HG03175 (cell line): Measurements from ENCODE around the gene TNS3.

ENCODE experiments used
- ATAC-seq: cut with Tn5 transposase; IDR thresholded peaks from one replicate; pipeline ENCODE4 v1.9.1; 2021; ENCODE audit warnings: mild to moderate bottlenecking, moderate library complexity; ENCODE audit not compliant: unreplicated experiment

The TNS3 gene

DNA sequence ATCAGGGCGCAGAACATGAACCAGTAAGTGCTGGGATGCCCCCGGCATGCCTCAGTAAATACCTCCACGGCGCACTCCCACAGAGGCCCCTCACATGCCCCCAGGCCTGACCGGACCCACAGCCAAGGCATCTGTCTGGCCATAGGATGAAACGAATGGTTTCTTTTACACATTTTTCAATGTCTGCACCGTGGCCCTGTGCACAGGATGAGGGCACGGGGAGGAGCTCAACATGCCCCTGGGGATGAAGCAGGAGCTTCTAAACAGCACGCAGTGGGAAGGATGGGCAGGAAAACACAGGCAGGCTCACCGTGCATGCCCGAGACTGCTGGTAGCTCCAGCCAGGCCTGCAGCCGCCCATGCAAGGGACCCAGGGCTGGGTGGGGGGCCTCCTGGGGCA, 283.3 kb downstream of the TNS3 start:
- no peak for ATAC-seq

DNA sequence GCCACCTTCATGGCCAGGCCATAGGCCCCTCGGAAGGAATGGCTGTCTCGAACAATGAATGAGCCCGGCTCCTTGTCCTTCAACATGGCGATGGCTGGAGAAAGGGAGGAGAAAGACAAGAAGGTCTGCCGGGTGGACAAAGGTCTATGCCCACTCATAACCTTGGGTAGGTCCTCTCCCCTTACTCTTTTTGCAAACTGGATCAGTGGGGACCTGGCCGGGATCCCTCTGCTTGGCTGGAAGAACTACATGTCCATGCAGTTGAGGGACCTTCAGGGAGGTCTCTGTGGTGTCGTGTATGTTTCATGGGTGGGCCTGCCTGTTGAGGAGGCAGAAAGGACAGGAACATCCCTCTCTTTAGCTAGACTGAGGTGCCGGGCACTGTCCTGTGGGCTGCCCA, 284.8 kb downstream of the TNS3 start:
- no peak for ATAC-seq

DNA sequence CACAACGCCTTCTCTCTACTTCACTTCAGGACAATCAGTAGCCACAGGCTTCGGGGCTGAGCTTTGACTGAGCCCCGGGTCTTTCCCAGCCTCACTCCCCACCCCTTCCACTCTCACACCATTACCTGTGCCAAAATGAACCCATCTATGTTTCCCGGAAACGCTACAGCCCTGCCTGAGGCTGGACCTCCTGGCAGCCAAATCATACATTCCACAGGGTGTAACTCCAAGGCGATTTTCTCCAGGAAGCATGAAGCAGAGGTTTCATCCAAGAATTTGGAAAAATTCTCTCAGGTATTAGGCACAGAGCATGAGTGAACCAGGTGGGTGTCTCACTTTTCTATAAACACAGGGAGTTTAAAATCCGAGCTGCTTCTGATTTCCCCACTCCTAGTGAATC, 286.3 kb downstream of the TNS3 start:
- no peak for ATAC-seq

DNA sequence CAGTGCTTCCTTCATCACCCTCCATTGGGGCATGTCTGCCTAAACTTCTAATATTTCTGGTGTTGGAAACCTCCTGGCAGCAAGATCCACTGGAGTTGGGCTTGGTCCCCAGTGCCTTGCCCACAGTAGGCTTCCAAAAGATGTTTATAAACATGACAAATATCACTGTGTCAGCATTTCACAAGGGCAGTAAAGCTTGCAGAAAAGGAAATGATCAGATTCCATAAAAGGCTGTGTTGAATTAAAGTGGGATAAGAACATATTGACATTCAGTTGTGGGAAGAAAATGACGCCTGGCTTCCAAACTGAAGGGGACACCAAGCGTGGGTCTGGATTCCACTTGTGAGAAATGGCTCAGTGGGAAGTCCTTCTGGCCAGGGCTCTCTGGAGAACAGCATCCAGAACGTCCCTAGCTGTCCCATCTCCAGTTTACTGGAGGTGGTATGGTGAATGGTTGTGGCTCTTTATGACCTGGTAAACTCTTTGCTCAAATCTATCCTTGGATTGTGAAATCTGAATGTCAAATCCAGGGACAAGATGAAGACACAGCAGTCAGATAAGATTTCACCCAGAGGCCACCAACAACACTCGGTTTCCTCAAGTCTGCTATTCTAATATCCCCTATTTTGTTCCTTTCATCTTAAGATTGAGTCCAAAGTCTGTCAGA, 287.2 kb downstream of the TNS3 start:
- no peak for ATAC-seq

DNA sequence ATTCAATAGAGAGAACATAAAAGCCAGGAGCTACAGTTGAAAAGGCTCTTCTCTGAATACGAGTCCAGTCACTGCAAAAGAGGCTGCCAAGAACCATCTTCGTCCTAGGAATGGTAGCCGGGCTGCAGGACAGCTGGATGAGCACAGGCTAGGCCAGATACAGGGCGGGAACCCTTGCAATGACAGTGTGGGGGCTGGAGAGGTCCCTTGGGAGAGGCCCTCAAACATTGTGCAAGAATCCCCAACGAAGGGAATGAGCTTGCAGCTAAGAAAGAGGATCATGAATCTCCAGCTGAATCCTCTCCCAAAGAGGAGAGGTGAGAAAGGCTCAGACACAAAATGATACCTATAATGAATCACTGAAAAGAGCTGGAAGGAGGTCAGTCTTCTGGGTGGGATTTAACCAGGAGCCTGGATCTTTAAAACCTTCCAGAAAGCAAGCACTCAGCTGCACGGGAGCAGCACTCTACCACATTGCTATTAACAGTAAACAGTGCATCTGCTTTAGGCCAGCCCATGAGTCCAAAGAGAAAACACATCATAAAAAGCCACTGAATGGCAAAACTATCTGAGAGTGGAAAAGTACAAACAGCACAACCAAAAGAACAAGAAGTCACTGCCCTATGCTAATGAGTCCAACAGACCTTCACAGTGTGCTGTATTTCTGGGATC, 287.9 kb downstream of the TNS3 start:
- ATAC-seq: no peak

DNA sequence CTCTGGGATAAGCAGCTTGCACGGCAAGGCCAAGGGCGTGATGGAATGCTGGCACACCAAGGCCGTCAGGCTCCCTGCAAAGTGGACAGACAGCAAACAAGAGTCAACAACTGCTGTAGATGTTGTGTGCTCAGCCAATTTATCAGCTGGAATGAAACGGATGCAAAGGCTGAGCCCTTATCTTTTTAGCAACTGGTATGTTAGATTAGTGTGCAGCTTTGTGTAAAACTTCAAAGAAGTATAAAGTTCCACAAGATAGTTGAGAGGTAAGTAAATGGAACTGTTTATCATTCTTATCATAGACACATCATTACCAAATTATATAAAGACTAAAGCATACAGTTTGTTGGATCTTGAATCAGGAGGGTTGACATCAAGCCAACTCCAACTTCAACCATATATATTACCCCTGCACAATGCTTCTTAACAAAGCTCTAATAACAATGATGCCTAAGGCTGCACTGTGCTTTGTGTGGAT, 289.0 kb downstream of the TNS3 start:
- no peak for ATAC-seq

DNA sequence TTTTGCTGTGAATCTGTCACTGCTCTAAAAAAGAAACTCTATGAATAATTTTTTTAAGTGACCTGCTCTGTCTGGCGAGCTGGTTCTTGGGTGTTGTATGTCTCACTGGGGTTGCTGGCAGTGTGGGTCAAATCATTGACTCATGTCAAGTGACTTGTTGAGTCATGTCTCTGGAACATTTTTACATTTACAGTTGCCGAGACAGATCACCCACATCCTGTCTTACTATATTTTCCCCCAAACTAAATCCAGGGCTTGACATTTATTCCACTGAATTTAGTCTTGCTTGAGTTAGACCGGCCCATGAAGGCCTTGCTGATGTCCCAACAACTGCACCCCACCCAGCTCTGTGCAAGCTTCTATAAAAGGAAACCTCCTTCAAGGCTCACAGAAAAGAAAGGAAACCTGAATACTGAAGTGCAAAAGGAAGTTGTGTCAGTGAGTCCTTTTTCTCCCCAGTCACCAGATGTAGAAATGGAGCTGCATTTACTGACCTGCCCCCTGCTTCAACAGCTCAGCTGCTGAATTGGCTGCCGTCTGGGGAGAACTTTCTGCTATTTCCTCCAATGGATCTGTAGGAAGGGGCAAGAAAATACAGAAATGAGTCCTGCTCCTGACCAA, 290.3 kb downstream of the TNS3 start:
- peak; percentile 95 for ATAC-seq

DNA sequence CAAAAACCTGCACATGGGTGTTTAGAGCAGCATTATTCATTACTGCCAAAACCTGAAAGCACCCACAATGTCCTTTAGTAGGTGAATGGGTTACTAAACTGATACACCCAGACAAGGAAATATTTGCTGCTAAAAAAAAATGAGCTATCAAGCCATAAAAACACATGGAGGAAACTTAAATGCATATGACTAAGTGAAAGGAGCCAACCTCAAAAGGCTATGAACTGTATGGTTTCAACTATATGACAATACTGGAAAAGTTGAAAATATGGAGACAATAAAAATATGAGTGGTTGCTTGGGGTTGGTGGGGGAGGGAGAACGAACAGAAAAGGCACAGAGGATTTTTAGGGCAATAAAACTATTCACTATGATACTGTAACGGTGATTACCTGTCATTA, 291.0 kb downstream of the TNS3 start:
- ATAC-seq: no peak

DNA sequence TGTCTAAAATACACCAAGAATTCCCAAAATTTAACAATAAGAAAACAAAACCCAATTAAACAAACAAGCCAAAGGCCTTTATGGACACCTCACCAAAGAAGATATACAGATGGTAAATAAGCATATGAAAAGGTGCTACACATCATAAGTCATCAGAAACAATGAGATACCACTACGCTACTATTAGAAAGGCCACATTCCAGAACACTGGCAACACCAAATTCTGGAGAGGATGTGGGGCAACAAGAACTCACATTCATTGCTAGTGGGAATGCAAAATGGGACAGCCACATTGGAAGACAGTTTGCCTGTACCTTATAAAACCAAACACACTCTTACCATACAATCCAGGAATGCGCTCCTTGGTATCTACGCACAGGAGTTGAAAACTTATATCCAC, 291.4 kb downstream of the TNS3 start:
- no peak for ATAC-seq

DNA sequence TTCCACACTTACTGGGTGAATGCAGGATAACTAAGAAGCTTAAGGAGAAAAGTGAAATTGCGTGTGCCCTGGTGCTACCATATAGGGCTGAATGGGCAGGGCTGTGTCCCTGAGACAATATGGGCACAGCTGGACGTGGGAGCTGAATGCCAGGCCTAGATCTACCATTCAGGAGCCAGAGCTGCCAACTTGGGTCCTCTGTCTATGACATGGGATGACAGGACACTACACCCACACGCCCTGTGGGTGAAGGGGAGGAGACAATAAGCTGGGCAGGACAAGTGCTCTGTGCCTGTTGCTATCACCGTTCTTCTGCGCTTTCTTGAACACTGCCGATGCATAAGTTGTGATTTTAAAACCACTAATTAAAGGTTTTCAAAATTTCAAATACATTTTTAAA, 293.9 kb downstream of the TNS3 start:
- ATAC-seq: no peak

DNA sequence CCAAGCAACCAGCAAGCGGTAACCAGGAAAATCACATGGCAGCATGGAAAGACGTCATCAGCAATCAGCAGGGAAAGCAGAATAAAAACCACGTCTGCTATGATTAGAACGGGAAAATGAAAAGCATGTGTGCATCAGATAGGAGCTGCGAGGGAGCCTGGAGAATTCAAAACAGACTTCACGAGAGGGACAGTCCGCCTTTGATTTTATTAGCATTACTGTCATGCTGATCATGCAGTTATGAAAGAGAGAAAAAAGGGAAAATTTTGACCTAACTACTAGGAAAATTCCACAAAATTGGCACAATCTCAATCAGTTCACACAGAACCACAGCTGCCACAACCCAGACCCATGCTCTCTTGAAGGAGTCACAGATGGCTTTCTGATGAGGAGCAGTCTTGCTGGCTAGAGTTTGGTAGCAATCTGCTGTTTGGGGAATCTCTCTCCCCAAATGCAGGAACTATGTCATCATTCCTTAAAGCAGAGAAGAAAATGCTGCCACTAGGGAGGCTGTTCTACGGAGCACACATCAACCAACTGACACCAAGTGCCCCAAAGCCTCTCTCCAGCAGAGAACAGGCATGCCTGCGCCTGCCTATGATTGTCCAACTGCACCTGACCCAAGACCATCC, 295.9 kb downstream of the TNS3 start:
- no peak for ATAC-seq

DNA sequence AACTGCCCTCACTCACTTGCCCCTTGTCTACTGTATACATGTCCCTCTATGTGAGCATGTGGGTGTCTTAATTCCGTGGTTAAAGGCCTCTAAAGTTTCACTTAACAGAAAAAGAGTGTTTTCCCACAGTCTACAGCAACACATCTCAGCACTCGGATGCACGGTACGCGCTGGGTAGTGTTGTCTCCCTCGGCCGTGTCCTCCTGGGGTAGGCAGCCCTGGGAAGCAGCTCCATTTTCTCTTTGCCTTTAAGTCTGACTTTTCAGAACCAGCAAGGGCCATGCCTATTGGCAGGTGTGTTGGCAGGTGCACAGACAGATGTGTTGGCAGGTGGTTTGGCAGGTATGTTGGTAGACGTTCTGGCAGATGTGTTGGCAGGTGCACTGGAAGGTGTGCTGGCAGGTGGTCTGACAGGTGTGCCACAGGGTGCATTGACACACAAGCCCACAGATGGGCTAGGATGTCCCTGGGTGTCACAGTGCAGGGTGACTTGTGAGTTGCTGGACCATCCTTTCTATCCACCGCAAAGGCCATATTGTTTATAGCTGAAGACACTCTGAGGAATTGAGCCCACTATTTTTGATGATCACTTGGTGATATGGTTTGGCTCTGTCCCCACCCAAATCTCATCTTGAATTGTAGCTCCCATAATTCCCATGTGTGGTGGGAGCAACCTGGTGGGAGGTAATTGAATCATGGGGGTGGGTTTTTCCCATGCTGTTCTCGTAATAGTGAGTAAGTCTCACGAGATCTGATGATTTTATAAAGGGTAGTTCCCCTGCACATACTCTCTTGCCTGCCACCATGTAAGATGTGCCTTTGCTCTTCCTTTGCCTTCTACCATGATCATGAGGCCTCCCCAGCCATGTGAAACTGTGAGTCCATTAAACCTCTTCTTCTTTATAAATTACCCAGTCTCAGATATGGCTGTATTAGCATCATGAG, 296.9 kb downstream of the TNS3 start:
- no peak for ATAC-seq

DNA sequence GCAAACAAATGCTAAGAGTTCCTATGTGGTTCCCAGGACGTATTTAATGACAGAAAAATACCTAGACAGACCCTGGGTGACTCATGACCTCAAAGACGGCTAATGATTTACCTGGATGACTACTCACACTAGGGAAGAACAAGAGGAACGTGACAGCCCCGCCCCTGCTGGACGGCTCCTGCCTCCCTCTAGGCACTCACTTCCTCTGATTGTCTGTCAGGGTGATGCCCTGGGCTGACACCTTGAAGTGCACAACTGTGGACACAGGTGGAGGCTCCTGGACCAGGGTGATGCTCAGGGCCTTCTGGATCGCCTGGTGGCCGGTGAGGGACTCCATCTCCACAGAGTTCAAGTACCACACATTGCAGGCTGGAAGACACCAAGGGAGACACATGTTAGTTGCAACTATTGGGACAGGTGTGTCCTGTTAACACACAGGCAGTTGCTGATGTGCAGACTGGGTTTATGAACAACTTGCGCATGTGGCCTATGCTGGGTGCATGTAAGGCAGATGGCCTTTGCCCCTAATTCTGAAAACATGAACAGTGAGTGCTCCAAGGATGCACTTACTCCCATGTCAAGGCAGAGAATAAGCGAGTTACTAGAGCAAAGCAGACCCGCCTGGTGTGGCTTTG, 298.3 kb downstream of the TNS3 start:
- peak; percentile 61 for ATAC-seq

DNA sequence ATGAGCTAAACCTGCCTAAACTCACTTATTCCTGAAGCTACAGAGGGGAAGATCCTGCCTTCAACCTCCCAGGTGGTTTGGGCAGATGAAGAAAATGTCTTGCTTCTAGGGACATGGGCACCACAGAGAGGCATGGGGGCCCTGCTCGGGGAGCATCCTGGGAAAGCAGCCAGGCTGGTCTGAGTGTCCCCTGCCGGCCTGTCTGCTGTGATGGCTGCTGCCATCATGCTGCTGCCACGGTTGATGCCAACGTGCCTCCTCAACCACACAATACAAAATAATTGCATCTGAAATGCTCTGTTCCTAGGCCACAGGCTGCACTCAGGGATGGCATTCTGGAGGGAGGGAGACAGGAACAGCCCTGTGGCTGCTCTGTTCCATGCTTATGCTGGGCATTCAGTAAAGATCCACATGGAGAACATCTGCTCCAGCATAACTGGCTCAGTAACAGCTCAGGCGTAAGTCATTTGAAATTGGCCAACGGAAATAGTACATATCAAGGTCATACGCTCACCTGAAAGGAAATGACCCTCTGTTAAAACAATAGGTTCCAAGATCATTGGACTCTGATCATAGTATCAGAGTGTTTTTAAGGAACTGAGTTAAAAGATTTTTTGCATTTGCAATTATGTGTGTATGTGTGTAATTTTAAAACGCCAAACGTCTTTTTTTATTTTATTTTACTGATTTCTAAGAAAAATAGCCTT, 299.0 kb downstream of the TNS3 start:
- no peak for ATAC-seq

DNA sequence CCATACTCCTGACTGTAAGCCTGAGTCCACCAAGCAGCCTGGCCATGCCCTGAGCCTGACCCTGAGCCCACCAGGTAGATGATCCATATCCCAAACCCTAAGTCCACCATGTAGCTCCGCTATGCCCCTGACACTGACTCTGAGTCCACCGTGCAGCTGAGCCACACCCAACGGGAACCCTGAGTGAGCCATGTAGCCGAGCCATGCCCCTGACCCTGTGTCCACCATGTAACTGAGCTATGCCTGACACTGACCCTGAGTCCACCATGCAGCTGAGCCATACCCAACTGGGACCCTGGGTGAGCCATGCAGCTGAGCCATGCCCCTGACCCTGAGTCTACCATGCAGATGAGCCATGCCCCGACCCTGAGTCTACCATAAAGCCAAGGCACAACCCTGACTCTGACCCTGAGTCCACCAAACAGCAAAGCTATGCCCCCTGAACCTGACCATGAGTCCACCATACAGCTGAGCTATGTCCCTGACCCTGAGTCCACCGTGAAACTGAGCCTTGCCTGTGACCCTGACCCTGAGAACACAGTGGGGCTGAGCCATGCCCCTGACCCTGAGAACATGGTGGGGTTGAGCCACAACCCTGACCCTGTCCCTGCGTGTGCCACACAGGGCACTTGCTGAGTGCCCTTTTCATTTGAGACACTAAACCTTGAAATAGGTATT, 299.8 kb downstream of the TNS3 start:
- ATAC-seq: no peak

DNA sequence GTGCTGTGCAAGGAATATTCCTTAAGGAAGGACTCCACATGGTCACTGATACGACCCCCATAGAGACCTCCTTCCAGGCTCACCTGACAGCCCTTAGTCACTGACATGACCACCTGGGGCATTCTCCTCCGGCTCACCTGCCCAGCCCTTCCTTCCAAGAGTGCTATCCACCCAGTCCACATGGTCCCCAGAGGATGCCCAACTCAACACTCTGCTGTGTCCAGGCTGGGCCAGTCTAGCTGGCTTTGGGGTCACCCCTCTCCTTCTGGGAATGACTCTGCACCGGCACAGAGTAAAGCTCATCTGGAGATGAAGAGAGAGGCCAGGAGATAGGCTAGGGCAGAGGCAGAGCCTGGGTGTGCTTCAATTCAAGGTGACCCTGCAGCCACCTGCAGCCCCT, 300.8 kb downstream of the TNS3 start:
- ATAC-seq: no peak

DNA sequence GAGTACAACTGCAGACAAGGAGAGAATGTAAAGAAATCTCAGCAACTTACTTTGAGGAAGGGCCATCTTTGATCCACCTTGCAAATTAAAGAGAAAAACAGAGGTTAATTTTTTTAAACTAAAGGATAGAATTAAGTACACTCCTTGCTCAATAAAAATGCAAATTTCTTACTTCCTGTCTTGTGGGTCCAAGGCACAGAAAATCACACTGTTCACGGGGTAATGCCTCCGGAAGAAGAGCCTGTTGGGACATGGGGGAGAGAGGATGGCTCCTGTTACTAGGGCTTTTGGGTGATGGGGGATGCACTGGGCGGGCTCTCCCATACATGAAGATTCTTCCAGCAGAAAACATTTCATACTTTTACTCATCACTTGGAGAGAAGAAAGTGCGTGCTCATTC, 301.8 kb downstream of the TNS3 start:
- ATAC-seq: no peak

DNA sequence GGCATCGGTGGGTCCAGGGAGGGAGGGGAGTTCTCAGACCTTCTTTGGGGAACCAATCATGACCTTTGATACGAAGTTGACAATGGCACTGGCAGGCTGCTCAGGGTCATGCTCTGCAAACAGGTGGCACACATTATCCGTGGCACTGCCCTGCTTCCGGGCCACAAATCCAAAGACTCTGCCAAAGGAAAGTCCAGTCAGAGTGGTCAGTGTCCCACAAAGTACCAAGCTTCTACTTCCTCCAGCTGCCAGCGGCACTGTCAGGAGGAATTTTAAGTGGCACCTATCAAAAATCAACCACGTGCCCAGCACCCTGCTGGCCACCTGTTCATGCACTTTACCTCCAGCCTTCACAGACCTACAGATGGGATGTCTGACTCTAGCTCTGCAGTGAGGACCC, 303.9 kb downstream of the TNS3 start:
- no peak for ATAC-seq

DNA sequence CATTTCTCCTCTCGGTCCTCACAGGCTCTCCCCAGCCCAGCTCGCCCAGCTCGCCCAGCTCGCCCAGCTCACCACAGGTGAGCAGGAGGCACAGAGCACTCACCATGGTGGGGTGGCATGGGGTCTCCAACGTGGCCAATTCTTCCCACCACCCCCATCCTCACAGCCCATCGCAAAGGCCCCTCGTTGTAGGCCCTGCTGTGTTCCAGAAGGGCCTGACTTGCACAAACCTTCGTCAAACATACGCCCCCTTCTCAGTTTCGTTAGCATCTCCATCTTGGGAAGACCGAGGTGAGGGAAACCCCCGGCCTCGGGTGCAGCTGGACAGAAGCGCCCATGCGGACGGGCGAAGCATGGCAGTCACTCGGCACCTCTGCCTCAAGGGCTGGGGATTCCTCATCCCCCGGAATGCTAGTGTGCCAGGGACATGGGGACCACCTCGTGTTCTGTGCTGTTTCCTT, 304.6 kb downstream of the TNS3 start:
- ATAC-seq: no peak
